Panc1 (cell line): ENCODE measurements around the gene TMEM167A.

Experiments
- POLR2AphosphoS5 ChIP-seq: IDR thresholded peaks from 2 replicates; pipeline ENCODE4 v1.6.1; 2012; ENCODE audit warnings: mild to moderate bottlenecking, low read depth, low read length, moderate library complexity
- TF ChIP-seq, protein P1 (sequence below), 2 experiments: IDR thresholded peaks; 2 replicates each; pipeline ENCODE4 v1.6.1; 2011 to 2012; ENCODE audit warnings: low read depth in 2 of 2, control low read depth in 1 of 2, low read length in 1 of 2, mild to moderate bottlenecking in 1 of 2, moderate library complexity in 1 of 2; ENCODE audit not compliant: insufficient read depth in 1 of 2
- TF ChIP-seq, protein P2 (sequence below): fragments of 450-650 bp; IDR thresholded peaks from 2 replicates; pipeline ENCODE4 v1.5.1; 2017; ENCODE audit warnings: mild to moderate bottlenecking

DNA sequence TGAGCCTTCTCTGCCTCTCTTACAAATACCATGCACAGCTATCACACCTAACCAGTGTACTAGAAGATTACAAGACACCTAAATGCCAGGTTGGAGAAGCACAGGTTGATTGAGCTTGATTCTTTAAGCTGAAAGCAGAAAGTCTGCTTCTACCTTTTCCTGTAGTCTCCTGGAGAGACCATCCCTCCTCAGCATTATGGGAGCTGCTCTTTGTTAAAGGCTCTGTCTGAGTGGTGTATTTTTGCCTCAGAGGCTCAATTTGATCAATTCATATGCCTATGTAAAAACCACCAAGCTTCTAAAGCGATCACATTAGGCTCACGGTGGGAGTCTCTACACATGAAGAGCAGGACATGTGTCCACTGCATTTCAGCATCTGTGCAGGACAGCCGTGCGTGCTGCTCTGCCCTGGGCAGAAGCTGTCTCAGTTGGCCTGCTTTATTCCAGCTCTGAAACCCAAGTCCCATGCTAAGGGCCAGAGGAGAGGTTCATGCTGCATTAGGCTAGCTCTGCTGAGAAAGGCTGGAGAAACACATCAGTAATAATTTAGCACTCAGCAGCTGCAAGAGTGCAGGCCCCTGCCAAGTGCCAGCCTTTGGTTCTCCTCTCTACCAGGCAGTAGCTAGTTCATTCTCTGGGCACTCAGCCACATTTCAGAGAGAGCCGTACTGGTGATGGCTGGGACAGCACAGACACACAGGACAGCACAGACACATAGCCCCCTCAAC is 41.7 kb downstream of the TMEM167A start:
- TF ChIP-seq POLR2AphosphoS5, result no peak
- TF ChIP-seq, protein P1, sequence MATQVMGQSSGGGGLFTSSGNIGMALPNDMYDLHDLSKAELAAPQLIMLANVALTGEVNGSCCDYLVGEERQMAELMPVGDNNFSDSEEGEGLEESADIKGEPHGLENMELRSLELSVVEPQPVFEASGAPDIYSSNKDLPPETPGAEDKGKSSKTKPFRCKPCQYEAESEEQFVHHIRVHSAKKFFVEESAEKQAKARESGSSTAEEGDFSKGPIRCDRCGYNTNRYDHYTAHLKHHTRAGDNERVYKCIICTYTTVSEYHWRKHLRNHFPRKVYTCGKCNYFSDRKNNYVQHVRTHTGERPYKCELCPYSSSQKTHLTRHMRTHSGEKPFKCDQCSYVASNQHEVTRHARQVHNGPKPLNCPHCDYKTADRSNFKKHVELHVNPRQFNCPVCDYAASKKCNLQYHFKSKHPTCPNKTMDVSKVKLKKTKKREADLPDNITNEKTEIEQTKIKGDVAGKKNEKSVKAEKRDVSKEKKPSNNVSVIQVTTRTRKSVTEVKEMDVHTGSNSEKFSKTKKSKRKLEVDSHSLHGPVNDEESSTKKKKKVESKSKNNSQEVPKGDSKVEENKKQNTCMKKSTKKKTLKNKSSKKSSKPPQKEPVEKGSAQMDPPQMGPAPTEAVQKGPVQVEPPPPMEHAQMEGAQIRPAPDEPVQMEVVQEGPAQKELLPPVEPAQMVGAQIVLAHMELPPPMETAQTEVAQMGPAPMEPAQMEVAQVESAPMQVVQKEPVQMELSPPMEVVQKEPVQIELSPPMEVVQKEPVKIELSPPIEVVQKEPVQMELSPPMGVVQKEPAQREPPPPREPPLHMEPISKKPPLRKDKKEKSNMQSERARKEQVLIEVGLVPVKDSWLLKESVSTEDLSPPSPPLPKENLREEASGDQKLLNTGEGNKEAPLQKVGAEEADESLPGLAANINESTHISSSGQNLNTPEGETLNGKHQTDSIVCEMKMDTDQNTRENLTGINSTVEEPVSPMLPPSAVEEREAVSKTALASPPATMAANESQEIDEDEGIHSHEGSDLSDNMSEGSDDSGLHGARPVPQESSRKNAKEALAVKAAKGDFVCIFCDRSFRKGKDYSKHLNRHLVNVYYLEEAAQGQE (IDR thresholded peaks at IDR 0.05; ENCODE audit: insufficient read depth in 1 of 2, low read depth in 2 of 2, low read length in 1 of 2), result no peak
- TF ChIP-seq, protein P2, sequence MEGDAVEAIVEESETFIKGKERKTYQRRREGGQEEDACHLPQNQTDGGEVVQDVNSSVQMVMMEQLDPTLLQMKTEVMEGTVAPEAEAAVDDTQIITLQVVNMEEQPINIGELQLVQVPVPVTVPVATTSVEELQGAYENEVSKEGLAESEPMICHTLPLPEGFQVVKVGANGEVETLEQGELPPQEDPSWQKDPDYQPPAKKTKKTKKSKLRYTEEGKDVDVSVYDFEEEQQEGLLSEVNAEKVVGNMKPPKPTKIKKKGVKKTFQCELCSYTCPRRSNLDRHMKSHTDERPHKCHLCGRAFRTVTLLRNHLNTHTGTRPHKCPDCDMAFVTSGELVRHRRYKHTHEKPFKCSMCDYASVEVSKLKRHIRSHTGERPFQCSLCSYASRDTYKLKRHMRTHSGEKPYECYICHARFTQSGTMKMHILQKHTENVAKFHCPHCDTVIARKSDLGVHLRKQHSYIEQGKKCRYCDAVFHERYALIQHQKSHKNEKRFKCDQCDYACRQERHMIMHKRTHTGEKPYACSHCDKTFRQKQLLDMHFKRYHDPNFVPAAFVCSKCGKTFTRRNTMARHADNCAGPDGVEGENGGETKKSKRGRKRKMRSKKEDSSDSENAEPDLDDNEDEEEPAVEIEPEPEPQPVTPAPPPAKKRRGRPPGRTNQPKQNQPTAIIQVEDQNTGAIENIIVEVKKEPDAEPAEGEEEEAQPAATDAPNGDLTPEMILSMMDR, result no peak
